ENCODE measurements around the gene PGM2. TPM values are rescaled to one million over a fixed set of nuclear protein-coding genes. Genes with fewer than 3 reads are reported as not detected.

PGM2 gene
- total and polyA plus RNA-seq, 4 experiments from 2014 or later: 16.9 to 20.5 (median 19.2) TPM

- Histone ChIP-seq H3K4me1 (ENCODE audit: insufficient read depth, low read length) (peaks cover 9% of the 10 kb centered on the region), H3K4me3 (ENCODE audit: low read length in 2 of 2) (no peak overlapping the region), H3K9me3 (ENCODE audit: control insufficient read depth in 1 of 2, low read length in 2 of 2) (no peaks in the 10 kb centered on the region), H3K36me3 (ENCODE audit: insufficient read depth, low read length) (no peaks in the 10 kb centered on the region), H3K27ac (ENCODE audit: low read depth, low read length) (no peak overlapping the region), H3K27me3 (ENCODE audit: insufficient read depth, low read length) (no peaks in the 10 kb centered on the region)
- Mint-ChIP-seq H3K36me3 (no peaks in the 10 kb centered on the region), H3K4me3 (no peak overlapping the region), H3K27ac (no peak overlapping the region), H3K4me1 (peaks cover 0 to 13% (median 4%) of the 10 kb centered on the region in 4 donors), H3K9me3 (no peaks in the 10 kb centered on the region), H3K27me3 (peaks cover 0 to 2% of the 10 kb centered on the region in 2 donors)
- POLR2A ChIA-PET (ENCODE audit: partially characterized antibody): interaction anchor here (1.8 kb wide), 1 partner anchor 11 kb away, joined by 4 read pairs; no protein-coding TSS in a partner anchor
- intact Hi-C loops (cut with micrococcal nuclease): no loop called here
- CTCF ChIA-PET (ENCODE audit: partially characterized antibody): no interaction called here
- no peak for DNase-seq
These were observed 59.0 kb downstream of the PGM2 start for GRCh38 chr4:37885496-37885895.

DNA sequence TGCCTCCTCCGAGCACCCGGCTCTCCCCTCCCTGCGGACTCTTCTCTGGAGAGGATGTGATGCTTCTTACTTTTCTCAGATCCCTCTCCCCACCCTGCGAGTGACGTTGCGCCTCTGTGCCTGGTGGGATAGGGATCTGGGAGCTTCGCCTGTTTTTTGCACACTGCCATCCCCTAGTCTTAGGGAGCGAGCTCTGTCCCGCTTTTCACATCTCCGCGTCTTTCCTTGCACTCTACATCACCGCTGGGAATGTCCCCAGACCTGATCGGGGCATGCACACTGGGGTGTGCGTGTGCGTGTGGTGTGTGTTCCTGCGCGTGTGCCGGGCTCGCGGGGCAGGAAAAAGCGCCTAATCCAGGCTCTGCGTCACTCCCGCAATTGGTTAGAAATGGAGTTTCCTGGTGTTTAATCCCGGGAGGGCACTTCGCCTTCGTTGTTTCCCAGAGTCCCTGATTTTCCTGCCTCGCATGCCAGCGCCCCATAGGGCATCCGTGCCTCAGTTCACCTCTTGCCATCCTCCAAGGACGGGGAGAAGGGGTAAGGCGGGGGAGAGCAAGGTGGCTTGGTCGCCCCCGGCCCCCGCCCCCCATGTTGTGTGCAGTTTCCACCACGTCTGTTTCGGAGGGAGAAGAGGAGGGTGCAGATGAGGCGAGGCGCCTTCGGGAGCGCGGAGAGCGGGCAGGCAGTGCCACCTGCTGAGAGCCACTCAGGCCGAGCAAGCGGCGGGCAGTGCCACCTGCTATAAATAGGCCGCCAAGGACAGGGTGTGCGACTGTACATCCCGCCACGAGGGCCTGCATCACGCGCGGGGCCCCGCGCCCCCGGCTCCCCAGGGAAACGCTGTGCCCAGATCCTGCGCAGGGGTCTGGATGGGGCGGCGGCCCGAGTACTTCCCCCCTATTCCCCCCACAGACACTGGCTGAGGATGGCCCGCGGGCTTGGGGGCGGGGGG, 63.6 kb downstream of the PGM2 start:
- peak; percentile 14 to 46 (median 26) for DNase-seq

GRCh38 chr4:37890801-37891259, 64.3 kb downstream of the PGM2 start, which contains the start of gene TBC1D1:
TSS of gene TBC1D1 (plus strand) at chr4:37891084. CDS start at chr4:37902096, 11,012 bp downstream.
- no peaks in the 10 kb centered on the region for H3K27me3 Mint-ChIP-seq
- ChIA-PET CTCF (ENCODE audit: partially characterized antibody) (interaction anchor here (1.0 to 3.5 kb wide), 2 partner anchors 87 to 145 kb away, joined by 5 to 17 read pairs; no protein-coding TSS in a partner anchor), POLR2A (ENCODE audit: partially characterized antibody) (interaction anchor here (1.0 to 4.4 kb wide), 6 partner anchors 48 to 144 kb away, joined by 3 to 39 read pairs (median 4); partner anchors contain the start of gene PGM2)
- peak within 1 kb of the TSS; percentile 93 to 99 (median 97) for H3K4me3 Mint-ChIP-seq
- peaks cover 28% of the 10 kb centered on the region for H3K4me1 ChIP-seq (ENCODE audit: insufficient read depth, low read length)
- peak within 1 kb of the TSS; percentile 69 to 85 for H3K4me3 ChIP-seq (ENCODE audit: low read length in 2 of 2)
- H3K27me3 ChIP-seq (ENCODE audit: insufficient read depth, low read length): no peaks in the 10 kb centered on the region
- H3K27ac Mint-ChIP-seq: peak within 1 kb of the TSS; percentile 90 to 98 (median 96)
- DNase-seq: peak in 2 of 5 donors; percentile 9 to 66
- H3K36me3 Mint-ChIP-seq: peaks cover 0 to 7% of the 10 kb centered on the region in 2 donors
- intact Hi-C loops (cut with micrococcal nuclease): loop anchor here (1.0 to 5.0 kb wide), 6 partner anchors 65 to 241 kb away; partner anchors contain the start of genes PGM2 and RELL1
- H3K4me1 Mint-ChIP-seq: peaks cover 16 to 41% (median 35%) of the 10 kb centered on the region in 4 donors
- peak within 1 kb of the TSS; percentile 61 for H3K27ac ChIP-seq (ENCODE audit: low read depth, low read length)
- H3K9me3 Mint-ChIP-seq: no peaks in the 10 kb centered on the region
- no peaks in the 10 kb centered on the region for H3K9me3 ChIP-seq (ENCODE audit: control insufficient read depth in 1 of 2, low read length in 2 of 2)
- no peaks in the 10 kb centered on the region for H3K36me3 ChIP-seq (ENCODE audit: insufficient read depth, low read length)

More for the DNA sequence above, 63.6 kb downstream of the PGM2 start:
- Histone ChIP-seq H3K27ac (ENCODE audit: low read depth, low read length) (peak overlapping the region; percentile 61), H3K4me1 (ENCODE audit: insufficient read depth, low read length) (peaks cover 27% of the 10 kb centered on the region), H3K4me3 (ENCODE audit: low read length in 2 of 2) (peak overlapping the region; percentile 11 to 69), H3K27me3 (ENCODE audit: insufficient read depth, low read length) (no peaks in the 10 kb centered on the region), H3K9me3 (ENCODE audit: control insufficient read depth in 1 of 2, low read length in 2 of 2) (no peaks in the 10 kb centered on the region), H3K36me3 (ENCODE audit: insufficient read depth, low read length) (no peaks in the 10 kb centered on the region)
- H3K36me3 Mint-ChIP-seq: peaks cover 0 to 4% of the 10 kb centered on the region in 2 donors
- CTCF ChIA-PET (ENCODE audit: partially characterized antibody): interaction anchor here (1.1 to 3.5 kb wide), 2 partner anchors 86 to 88 kb away, joined by 3 to 17 read pairs; no protein-coding TSS in a partner anchor
- no peaks in the 10 kb centered on the region for H3K27me3 Mint-ChIP-seq
- intact Hi-C loops (cut with micrococcal nuclease): loop anchor here (2.0 to 5.0 kb wide), 3 partner anchors 87 to 242 kb away; no protein-coding TSS in a partner anchor
- POLR2A ChIA-PET (ENCODE audit: partially characterized antibody): interaction anchor here (1.0 to 4.4 kb wide), 4 partner anchors 47 to 145 kb away, joined by 3 to 39 read pairs (median 13); partner anchors contain the start of gene PGM2
- peak overlapping the region; percentile 48 to 93 (median 72) for H3K4me3 Mint-ChIP-seq
- no peaks in the 10 kb centered on the region for H3K9me3 Mint-ChIP-seq
- peak overlapping the region in 5 of 7 donors; percentile 18 to 87 (median 38) for H3K27ac Mint-ChIP-seq
- peaks cover 16 to 34% (median 29%) of the 10 kb centered on the region in 4 donors for H3K4me1 Mint-ChIP-seq

DNA sequence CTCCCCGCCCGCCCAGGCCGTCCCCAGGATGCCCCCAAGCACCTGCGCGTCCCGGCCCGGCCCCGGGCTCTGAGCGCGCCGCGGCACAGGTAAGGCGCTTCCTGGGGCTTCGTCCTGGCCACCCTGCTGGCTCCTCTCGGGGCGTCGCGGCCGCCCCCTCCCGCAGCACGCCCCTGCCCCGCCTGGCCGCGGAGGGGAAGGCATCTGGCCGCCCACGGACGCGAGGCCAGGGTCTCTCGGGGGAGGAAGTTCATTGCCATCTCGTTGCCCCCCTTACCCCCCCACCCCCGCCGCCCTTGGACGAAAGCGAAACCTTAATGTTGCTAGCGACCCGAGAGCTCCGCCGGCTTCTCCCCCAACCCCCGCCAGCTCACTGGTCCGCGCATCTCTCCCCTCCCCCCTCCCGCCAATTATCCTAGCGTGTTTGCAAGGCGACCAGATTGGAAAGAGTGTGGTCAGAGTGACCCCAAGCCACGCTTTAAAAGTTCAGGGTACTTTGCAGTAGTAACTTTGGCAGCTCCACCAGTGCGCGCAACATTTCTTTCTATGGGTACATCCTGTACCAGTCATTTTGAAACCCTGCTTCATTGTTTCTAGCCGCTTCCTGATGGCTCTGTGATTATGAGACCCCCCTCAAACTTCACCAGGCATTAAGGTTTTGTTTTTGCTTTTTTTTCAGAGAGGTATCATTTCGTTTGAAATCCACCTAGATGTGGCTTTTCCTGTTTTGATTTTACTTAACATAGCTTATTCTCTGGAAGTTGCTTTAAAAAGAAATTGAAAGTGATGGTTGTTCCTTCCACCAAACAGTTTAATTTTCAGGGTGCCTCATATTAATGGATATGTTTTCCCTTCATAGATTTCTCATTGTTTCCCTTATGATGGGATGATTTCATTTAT, 65.0 kb downstream of the PGM2 start:
- peak; percentile 54 to 72 (median 65) for DNase-seq
- H3K36me3 Mint-ChIP-seq: peaks cover 0 to 7% of the 10 kb centered on the region in 2 donors
- peak overlapping the region; percentile 90 to 98 (median 96) for H3K27ac Mint-ChIP-seq
- intact Hi-C loops (cut with micrococcal nuclease): loop anchor here (1.0 to 5.0 kb wide), 6 partner anchors 65 to 241 kb away; partner anchors contain the start of genes PGM2 and RELL1
- Histone ChIP-seq H3K27me3 (ENCODE audit: insufficient read depth, low read length) (no peaks in the 10 kb centered on the region), H3K36me3 (ENCODE audit: insufficient read depth, low read length) (no peaks in the 10 kb centered on the region), H3K4me3 (ENCODE audit: low read length in 2 of 2) (peak overlapping the region; percentile 69 to 85), H3K27ac (ENCODE audit: low read depth, low read length) (peak overlapping the region; percentile 61), H3K4me1 (ENCODE audit: insufficient read depth, low read length) (peaks cover 33% of the 10 kb centered on the region), H3K9me3 (ENCODE audit: control insufficient read depth in 1 of 2, low read length in 2 of 2) (no peaks in the 10 kb centered on the region)
- no peaks in the 10 kb centered on the region for H3K27me3 Mint-ChIP-seq
- CTCF ChIA-PET (ENCODE audit: partially characterized antibody): interaction anchor here (0.6 to 3.5 kb wide), 6 partner anchors 65 to 287 kb away, joined by 3 to 17 read pairs (median 4); partner anchors contain the start of gene PGM2
- peak overlapping the region; percentile 93 to 99 (median 97) for H3K4me3 Mint-ChIP-seq
- POLR2A ChIA-PET (ENCODE audit: partially characterized antibody): interaction anchor here (0.7 to 4.4 kb wide), 8 partner anchors 25 to 1648 kb away, joined by 3 to 39 read pairs (median 4); partner anchors contain the start of gene PGM2
- no peaks in the 10 kb centered on the region for H3K9me3 Mint-ChIP-seq
- peaks cover 20 to 47% (median 40%) of the 10 kb centered on the region in 4 donors for H3K4me1 Mint-ChIP-seq

- Histone ChIP-seq H3K9me3 (ENCODE audit: control insufficient read depth in 1 of 2, low read length in 2 of 2) (no peaks in the 10 kb centered on the region), H3K27ac (ENCODE audit: low read depth, low read length) (peak overlapping the region; percentile 61), H3K4me1 (ENCODE audit: insufficient read depth, low read length) (peaks cover 40% of the 10 kb centered on the region), H3K36me3 (ENCODE audit: insufficient read depth, low read length) (no peaks in the 10 kb centered on the region), H3K4me3 (ENCODE audit: low read length in 2 of 2) (peak overlapping the region; percentile 26 to 69), H3K27me3 (ENCODE audit: insufficient read depth, low read length) (no peaks in the 10 kb centered on the region)
- DNase-seq: peak; percentile 36 to 74 (median 37)
- Mint-ChIP-seq H3K27ac (peak overlapping the region; percentile 54 to 98 (median 96)), H3K4me3 (peak overlapping the region; percentile 93 to 99 (median 97)), H3K4me1 (peaks cover 23 to 56% (median 48%) of the 10 kb centered on the region in 4 donors), H3K27me3 (no peaks in the 10 kb centered on the region), H3K9me3 (no peaks in the 10 kb centered on the region), H3K36me3 (peaks cover 0 to 7% of the 10 kb centered on the region in 2 donors)
- ChIA-PET CTCF (ENCODE audit: partially characterized antibody) (interaction anchor here (1.4 kb wide), 1 partner anchor 85 kb away, joined by 3 read pairs; no protein-coding TSS in a partner anchor), POLR2A (ENCODE audit: partially characterized antibody) (interaction anchor here (0.7 to 4.4 kb wide), 3 partner anchors 67 to 1649 kb away, joined by 7 to 39 read pairs (median 23); partner anchors contain the start of gene PGM2)
- intact Hi-C loops (cut with micrococcal nuclease): loop anchor here (5.0 kb wide), 2 partner anchors 145 to 240 kb away; no protein-coding TSS in a partner anchor
These were observed 66.2 kb downstream of the PGM2 start for GRCh38 chr4:37892641-37893040.

DNA sequence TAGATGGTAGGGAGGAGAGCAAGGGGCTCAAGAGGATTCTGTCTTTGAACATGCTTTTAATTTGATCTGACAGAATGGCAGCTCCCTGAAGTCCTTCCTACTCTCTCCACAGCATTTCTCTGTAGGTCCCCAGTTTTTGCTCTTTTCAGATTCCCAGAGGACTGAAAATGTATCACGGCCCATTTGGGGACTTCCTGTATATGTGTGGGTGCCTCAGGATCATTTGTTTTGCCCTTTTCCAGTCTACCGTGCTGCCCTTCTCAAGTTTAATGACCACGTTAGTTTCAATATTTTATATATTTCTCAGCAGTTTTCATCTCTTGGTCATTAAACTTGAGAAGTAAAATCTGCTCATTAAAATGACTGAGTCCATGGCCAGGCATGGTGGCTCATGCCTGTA, 66.7 kb downstream of the PGM2 start:
- intact Hi-C loops (cut with micrococcal nuclease): loop anchor here (5.0 kb wide), 2 partner anchors 144 to 239 kb away; no protein-coding TSS in a partner anchor

More for the DNA sequence above, 66.7 kb downstream of the PGM2 start:
- Histone ChIP-seq H3K4me3 (ENCODE audit: low read length in 2 of 2) (no peak overlapping the region), H3K9me3 (ENCODE audit: control insufficient read depth in 1 of 2, low read length in 2 of 2) (no peaks in the 10 kb centered on the region), H3K27me3 (ENCODE audit: insufficient read depth, low read length) (no peaks in the 10 kb centered on the region), H3K36me3 (ENCODE audit: insufficient read depth, low read length) (no peaks in the 10 kb centered on the region), H3K27ac (ENCODE audit: low read depth, low read length) (peak overlapping the region; percentile 61), H3K4me1 (ENCODE audit: insufficient read depth, low read length) (peaks cover 40% of the 10 kb centered on the region)
- H3K27ac Mint-ChIP-seq: peak overlapping the region in 6 of 7 donors; percentile 57 to 98 (median 96)
- H3K4me1 Mint-ChIP-seq: peaks cover 23 to 57% (median 48%) of the 10 kb centered on the region in 4 donors
- H3K27me3 Mint-ChIP-seq: no peaks in the 10 kb centered on the region
- CTCF ChIA-PET (ENCODE audit: partially characterized antibody): no interaction called here
- no peak for DNase-seq
- peak overlapping the region in 7 of 8 donors; percentile 96 to 99 (median 97) for H3K4me3 Mint-ChIP-seq
- POLR2A ChIA-PET (ENCODE audit: partially characterized antibody): interaction anchor here (3.2 to 4.4 kb wide), 2 partner anchors 68 to 84 kb away, joined by 23 to 39 read pairs; partner anchors contain the start of gene PGM2
- no peaks in the 10 kb centered on the region for H3K9me3 Mint-ChIP-seq
- peaks cover 0 to 7% of the 10 kb centered on the region in 2 donors for H3K36me3 Mint-ChIP-seq

Measured in CD4-positive, alpha-beta memory T cell (primary cell).